DND-41 (cell line): ENCODE data around the gene STEAP3.

ENCODE experiments used
- ATAC-seq: fragments of 200-7000 bp; cut with Tn5 transposase; 3 replicates; pipeline ENCODE4 v1.9.1; 2021; ENCODE audit warnings: low read depth; ENCODE audit not compliant: insufficient read depth
- DNase-seq: peaks from one replicate; pipeline ENCODE4 v3.0.0-alpha.2; 2020
- H2AFZ ChIP-seq: 2 replicates; pipeline ENCODE4 v1.6.0; 2012; ENCODE audit warnings: low read depth, low read length
- H3K27ac ChIP-seq: 2 replicates; pipeline ENCODE4 v1.5.1; 2012; ENCODE audit warnings: low read length, inconsistent platforms
- H3K27me3 ChIP-seq: fragments of 200-600 bp; sonication (generic); 2 replicates; pipeline ENCODE4 v1.6.0; 2012; ENCODE audit warnings: low read length, mild to moderate bottlenecking, inconsistent platforms; ENCODE audit not compliant: insufficient read depth, poor library complexity
- H3K36me3 ChIP-seq: 2 replicates; pipeline ENCODE4 v1.5.1; 2012; ENCODE audit warnings: low read length, inconsistent platforms; ENCODE audit not compliant: insufficient read depth
- H3K4me1 ChIP-seq: 2 replicates; pipeline ENCODE4 v1.5.1; 2012; ENCODE audit warnings: mild to moderate bottlenecking, low read length; ENCODE audit not compliant: insufficient read depth
- H3K4me2 ChIP-seq: 2 replicates; pipeline ENCODE4 v1.6.0; 2012; ENCODE audit warnings: mild to moderate bottlenecking, moderate library complexity, low read length, inconsistent platforms; ENCODE audit not compliant: insufficient read depth
- H3K4me3 ChIP-seq, 2 experiments: fragments of 200-600 bp in 1 of 2; shearing (Covaris generic) in 1 of 2; 2 replicates each; pipeline ENCODE4 v1.5.1; 2012 to 2016; ENCODE audit warnings: inconsistent platforms in 2 of 2, low read length in 2 of 2, mild to moderate bottlenecking in 2 of 2, low read depth in 1 of 2, moderate library complexity in 1 of 2
- H3K79me2 ChIP-seq: 2 replicates; pipeline ENCODE4 v1.6.0; 2012; ENCODE audit warnings: low read length, inconsistent platforms; ENCODE audit not compliant: insufficient read depth
- H3K9ac ChIP-seq: 2 replicates; pipeline ENCODE4 v1.6.0; 2012; ENCODE audit warnings: low read depth, mild to moderate bottlenecking, inconsistent platforms, low read length, moderate library complexity
- H3K9me3 ChIP-seq: 2 replicates; pipeline ENCODE4 v1.5.1; 2012; ENCODE audit warnings: low read length, moderate library complexity, mild to moderate bottlenecking, inconsistent platforms; ENCODE audit not compliant: insufficient read depth, severe bottlenecking
- H4K20me1 ChIP-seq: 2 replicates; pipeline ENCODE4 v1.6.0; 2012; ENCODE audit warnings: low read length; ENCODE audit not compliant: insufficient read depth
- EZH2 ChIP-seq: IDR thresholded peaks from 3 replicates; pipeline ENCODE4 v1.6.1; 2012; ENCODE audit warnings: borderline replicate concordance, low read depth, mild to moderate bottlenecking, moderate library complexity, low read length, inconsistent platforms; ENCODE audit not compliant: severe bottlenecking
- TF ChIP-seq, protein P1 (sequence below): IDR thresholded peaks from 2 replicates; pipeline ENCODE4 v1.5.1; 2012; ENCODE audit warnings: borderline replicate concordance, low read length, moderate library complexity, mild to moderate bottlenecking; ENCODE audit not compliant: poor library complexity, severe bottlenecking; ENCODE audit errors: extremely low read depth

The STEAP3 gene

DNA sequence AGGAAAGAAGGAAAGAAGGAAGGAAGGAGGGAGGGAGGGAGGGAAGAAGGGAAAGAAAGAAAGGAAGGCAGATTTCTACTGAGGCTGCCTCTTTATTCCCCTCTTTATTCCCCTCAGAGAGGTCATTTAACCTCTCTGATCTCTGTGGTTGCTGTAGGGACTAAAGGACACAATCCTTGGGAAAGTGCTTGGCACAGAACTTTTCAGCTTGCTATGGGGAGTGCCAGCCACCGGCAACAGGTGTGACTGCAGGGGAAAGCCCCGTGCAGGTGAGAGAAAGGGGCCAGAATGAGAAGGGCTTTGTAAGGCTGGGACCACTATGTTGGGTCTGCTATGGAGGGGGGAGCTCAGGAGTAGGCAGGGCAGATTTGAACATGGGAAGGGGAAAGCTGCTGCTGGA lies 27.7 kb upstream of the STEAP3 start:
- Histone ChIP-seq H3K36me3 (no peaks in the 10 kb centered on the region), H3K4me2 (no peak overlapping the region), H3K79me2 (no peaks in the 10 kb centered on the region), H4K20me1 (no peaks in the 10 kb centered on the region; the same call in 1 of the 2 replicates), H3K9ac (no peak overlapping the region), H3K9me3 (no peaks in the 10 kb centered on the region), H3K27ac (no peak overlapping the region), H2AFZ (no peak overlapping the region), H3K27me3 (peaks cover 9% of the 10 kb centered on the region), H3K4me3 (no peak overlapping the region), H3K4me1 (no peaks in the 10 kb centered on the region)
- DNase-seq (no peak), ATAC-seq (no peak)
- TF ChIP-seq EZH2, result no peak
- TF ChIP-seq, protein P1, sequence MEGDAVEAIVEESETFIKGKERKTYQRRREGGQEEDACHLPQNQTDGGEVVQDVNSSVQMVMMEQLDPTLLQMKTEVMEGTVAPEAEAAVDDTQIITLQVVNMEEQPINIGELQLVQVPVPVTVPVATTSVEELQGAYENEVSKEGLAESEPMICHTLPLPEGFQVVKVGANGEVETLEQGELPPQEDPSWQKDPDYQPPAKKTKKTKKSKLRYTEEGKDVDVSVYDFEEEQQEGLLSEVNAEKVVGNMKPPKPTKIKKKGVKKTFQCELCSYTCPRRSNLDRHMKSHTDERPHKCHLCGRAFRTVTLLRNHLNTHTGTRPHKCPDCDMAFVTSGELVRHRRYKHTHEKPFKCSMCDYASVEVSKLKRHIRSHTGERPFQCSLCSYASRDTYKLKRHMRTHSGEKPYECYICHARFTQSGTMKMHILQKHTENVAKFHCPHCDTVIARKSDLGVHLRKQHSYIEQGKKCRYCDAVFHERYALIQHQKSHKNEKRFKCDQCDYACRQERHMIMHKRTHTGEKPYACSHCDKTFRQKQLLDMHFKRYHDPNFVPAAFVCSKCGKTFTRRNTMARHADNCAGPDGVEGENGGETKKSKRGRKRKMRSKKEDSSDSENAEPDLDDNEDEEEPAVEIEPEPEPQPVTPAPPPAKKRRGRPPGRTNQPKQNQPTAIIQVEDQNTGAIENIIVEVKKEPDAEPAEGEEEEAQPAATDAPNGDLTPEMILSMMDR, result no peak

DNA sequence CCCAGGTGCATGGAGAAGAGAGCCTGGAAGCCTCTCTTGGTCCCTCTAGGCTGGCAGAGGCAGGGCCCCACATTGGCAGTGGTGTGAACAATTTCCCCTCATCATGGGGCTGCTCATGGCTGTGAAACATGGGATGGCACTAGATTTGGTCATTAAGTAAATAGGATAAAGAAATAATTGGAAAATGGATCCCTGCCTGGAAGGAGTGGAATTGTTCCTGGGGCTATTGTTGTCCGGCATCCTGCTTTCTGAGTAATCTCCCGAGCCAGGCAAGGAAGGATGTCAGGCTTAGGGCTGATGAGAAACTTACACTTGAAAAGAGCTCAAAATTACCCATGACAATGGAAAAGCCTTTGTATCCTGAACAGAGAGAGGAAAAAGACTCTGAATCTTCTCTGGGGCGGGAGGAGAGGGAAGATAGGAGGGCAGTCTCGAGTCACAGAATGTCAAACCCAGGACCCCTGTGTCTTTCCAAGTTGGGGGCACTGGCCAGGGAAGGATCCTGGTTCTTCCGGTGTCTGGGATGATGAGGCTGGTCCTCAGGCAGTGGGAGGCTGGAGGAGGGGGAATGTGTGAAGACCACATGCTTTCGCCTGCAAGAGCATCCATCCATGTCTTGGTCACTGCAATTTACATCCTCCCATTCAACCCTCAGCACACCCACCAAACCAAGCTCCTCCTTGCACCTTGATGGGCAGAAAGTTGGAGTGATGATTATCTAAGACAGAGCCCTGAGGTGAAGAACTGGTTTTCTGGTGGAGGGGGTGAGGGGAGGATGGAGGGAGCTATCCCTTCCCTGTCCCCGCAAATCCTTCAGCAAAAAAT lies 27.1 kb upstream of the STEAP3 start:
- ATAC-seq, result no peak
- Histone ChIP-seq H3K4me2 (no peak overlapping the region), H3K27ac (no peak overlapping the region), H2AFZ (no peak overlapping the region), H3K9me3 (no peaks in the 10 kb centered on the region), H3K4me1 (no peaks in the 10 kb centered on the region), H3K27me3 (peaks cover 9% of the 10 kb centered on the region), H3K36me3 (no peaks in the 10 kb centered on the region), H3K4me3 (no peak overlapping the region), H3K79me2 (no peaks in the 10 kb centered on the region), H3K9ac (no peak overlapping the region), H4K20me1 (no peaks in the 10 kb centered on the region; the same call in 1 of the 2 replicates)
- TF ChIP-seq EZH2, result no peak
- DNase-seq, result no peak

DNA sequence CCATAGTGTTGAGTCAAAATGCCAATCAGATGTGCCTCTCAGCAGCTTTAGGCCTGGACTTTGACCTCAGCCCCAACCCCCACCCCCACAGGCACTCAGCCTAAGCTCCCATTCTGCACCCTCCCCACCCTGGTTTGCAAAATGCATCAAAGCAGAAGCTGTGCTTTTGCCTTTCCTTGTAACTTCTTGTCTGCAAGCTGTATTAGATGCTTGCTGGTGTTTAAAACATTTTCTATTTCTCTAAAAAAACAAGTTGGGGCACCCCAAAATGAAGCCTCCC lies 26.6 kb upstream of the STEAP3 start:
- no peak for ATAC-seq
- H3K27ac ChIP-seq, result no peak overlapping the region

More for the DNA sequence above, 26.6 kb upstream of the STEAP3 start:
- Histone ChIP-seq H3K4me1 (no peaks in the 10 kb centered on the region), H3K9ac (no peak overlapping the region), H3K4me2 (no peak overlapping the region), H3K4me3 (no peak overlapping the region), H3K9me3 (no peaks in the 10 kb centered on the region), H3K27me3 (peaks cover 9% of the 10 kb centered on the region), H3K79me2 (no peaks in the 10 kb centered on the region), H3K36me3 (no peaks in the 10 kb centered on the region), H2AFZ (no peak overlapping the region), H4K20me1 (no peaks in the 10 kb centered on the region; the same call in 1 of the 2 replicates)
- no peak for TF ChIP-seq EZH2
- TF ChIP-seq, protein P1, result no peak
- DNase-seq, result no peak
